Fibroblast of lung (primary cell): Measurements from ENCODE around the gene SLC38A6. TPM values are rescaled to one million over a fixed set of nuclear protein-coding genes. Genes with fewer than 3 reads are reported as not detected.
"Not testable (repeated sequence)": the region's sequence is repeated elsewhere in the genome, so short reads cannot be mapped to it uniquely, and the experiment has no call there.

Experiments used
- DNase-seq, 2 donors: peaks; one replicate each; pipeline versions ENCODE4 v3.0.0 to v3.0.0-alpha.2; 2010; ENCODE audit warnings: low read depth in 2 of 2
- H2AFZ ChIP-seq: 2 replicates; pipeline ENCODE4 v1.5.1; 2012; ENCODE audit warnings: low read length, control low read depth, inconsistent platforms
- H3K27ac ChIP-seq: 2 replicates; pipeline ENCODE4 v1.5.1; 2011; ENCODE audit warnings: low read length, control low read depth; ENCODE audit not compliant: insufficient read depth
- H3K27me3 ChIP-seq: 2 replicates; pipeline ENCODE4 v1.5.1; 2011; ENCODE audit warnings: mild to moderate bottlenecking, low read length; ENCODE audit not compliant: control insufficient read depth, insufficient read depth
- H3K36me3 ChIP-seq: 2 replicates; pipeline ENCODE4 v1.5.1; 2011; ENCODE audit warnings: low read length; ENCODE audit not compliant: control insufficient read depth, insufficient read depth
- H3K4me1 ChIP-seq: 2 replicates; pipeline ENCODE4 v1.5.1; 2011; ENCODE audit warnings: low read length; ENCODE audit not compliant: control insufficient read depth, insufficient read depth; ENCODE audit errors: extremely low read depth
- H3K4me2 ChIP-seq: 2 replicates; pipeline ENCODE4 v1.5.1; 2011; ENCODE audit warnings: low read length, control low read depth; ENCODE audit not compliant: insufficient read depth; ENCODE audit errors: extremely low read depth
- H3K4me3 ChIP-seq, 4 experiments: fragments of 200-600 bp in 1 of 4; sonication (generic) in 1 of 4; replicated peaks in 1 of 4; 2 replicates each; pipeline ENCODE4 v1.5.1; 2011 to 2016; ENCODE audit warnings: low read length in 4 of 4, low read depth in 3 of 4, mild to moderate bottlenecking in 3 of 4, control low read depth in 2 of 4, inconsistent platforms in 1 of 4, mixed read lengths in 1 of 4; ENCODE audit not compliant: insufficient read depth in 1 of 4; ENCODE audit errors: control extremely low read depth in 1 of 4
- H3K79me2 ChIP-seq: 2 replicates; pipeline ENCODE4 v1.5.1; 2012; ENCODE audit warnings: mild to moderate bottlenecking, low read length, inconsistent platforms; ENCODE audit not compliant: control insufficient read depth, insufficient read depth
- H3K9ac ChIP-seq: 2 replicates; pipeline ENCODE4 v1.5.1; 2011; ENCODE audit warnings: mild to moderate bottlenecking, low read length, control low read depth; ENCODE audit not compliant: insufficient read depth
- H3K9me3 ChIP-seq: 2 replicates; pipeline ENCODE4 v1.5.1; 2012; ENCODE audit warnings: low read depth, low read length; ENCODE audit not compliant: control insufficient read depth, insufficient read depth
- H4K20me1 ChIP-seq: 2 replicates; pipeline ENCODE4 v1.5.1; 2011; ENCODE audit warnings: low read length; ENCODE audit not compliant: control insufficient read depth, insufficient read depth; ENCODE audit errors: extremely low read depth
- EZH2 ChIP-seq: IDR thresholded peaks from 2 replicates; pipeline ENCODE4 v1.5.1; 2012; ENCODE audit warnings: low read length, control low read depth, mild to moderate bottlenecking; ENCODE audit errors: missing control alignments
- polyA plus RNA-seq, 2 donors: library from polyadenylated mRNA; depleted of rRNA in 1 of 2; stranded (reverse) in 1 of 2; unstranded in 1 of 2; fragments of >200 nt; gene quantifications; 2 replicates each; pipeline ENCODE4 v1.2.1, GENCODE V29; 2011 to 2012; ENCODE audit warnings: missing spikeins in 1 of 2
- total RNA-seq: library from RNA; depleted of rRNA; stranded (reverse); fragments of >200 nt; gene quantifications from 2 replicates; pipeline ENCODE4 v1.2.1, GENCODE V29; 2014
- TF ChIP-seq, protein P1 (sequence below), 2 donors: IDR thresholded peaks in 1 of 2; conservative IDR thresholded peaks in 1 of 2; 1 replicate in 1 of 2; 2 replicates in 1 of 2; pipeline ENCODE4 v1.5.1; 2011 to 2012; ENCODE audit warnings: low read length in 2 of 2, control low read depth in 1 of 2, inconsistent platforms in 1 of 2, low read depth in 1 of 2, mild to moderate bottlenecking in 1 of 2

Gene SLC38A6
- total and polyA plus RNA-seq, 2 donors (not counting 1 experiment from before 2014, with no cell fraction given) = 39.8 to 93.3 TPM

GRCh38 chr14:61064856-61065255, 83.8 kb downstream of the SLC38A6 start:
- Histone ChIP-seq H3K27me3 (no peaks in the 10 kb centered on the region), H3K4me1 (no peaks in the 10 kb centered on the region)
- no peak for TF ChIP-seq EZH2
- TF ChIP-seq, protein P1, sequence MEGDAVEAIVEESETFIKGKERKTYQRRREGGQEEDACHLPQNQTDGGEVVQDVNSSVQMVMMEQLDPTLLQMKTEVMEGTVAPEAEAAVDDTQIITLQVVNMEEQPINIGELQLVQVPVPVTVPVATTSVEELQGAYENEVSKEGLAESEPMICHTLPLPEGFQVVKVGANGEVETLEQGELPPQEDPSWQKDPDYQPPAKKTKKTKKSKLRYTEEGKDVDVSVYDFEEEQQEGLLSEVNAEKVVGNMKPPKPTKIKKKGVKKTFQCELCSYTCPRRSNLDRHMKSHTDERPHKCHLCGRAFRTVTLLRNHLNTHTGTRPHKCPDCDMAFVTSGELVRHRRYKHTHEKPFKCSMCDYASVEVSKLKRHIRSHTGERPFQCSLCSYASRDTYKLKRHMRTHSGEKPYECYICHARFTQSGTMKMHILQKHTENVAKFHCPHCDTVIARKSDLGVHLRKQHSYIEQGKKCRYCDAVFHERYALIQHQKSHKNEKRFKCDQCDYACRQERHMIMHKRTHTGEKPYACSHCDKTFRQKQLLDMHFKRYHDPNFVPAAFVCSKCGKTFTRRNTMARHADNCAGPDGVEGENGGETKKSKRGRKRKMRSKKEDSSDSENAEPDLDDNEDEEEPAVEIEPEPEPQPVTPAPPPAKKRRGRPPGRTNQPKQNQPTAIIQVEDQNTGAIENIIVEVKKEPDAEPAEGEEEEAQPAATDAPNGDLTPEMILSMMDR (conservative IDR thresholded peaks at IDR 0.05 in 1 of 2, IDR thresholded peaks at IDR 0.05 in 1 of 2; ENCODE audit: low read depth in 1 of 2, low read length in 2 of 2) = no peak

DNA sequence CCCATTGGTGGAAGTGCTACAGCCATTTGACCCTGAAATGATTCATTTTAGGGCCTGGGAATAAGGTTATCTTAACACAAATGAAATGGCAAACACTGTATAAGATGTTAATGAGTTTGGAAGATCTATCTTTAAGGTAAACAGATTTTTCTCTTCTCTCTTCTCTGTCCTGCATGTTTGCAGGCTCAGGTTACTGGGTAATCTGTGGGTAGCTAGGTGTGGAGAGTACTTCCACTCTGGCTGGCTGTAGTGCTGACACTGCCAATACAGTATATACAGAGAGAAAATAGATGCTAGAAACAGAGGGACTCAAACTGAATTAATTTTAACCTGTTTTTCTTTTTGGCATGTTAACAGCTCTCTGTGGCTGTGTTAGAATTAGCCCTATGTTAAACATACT, 84.6 kb downstream of the SLC38A6 start:
- Histone ChIP-seq H2AFZ (no peak overlapping the region), H3K27ac (no peak overlapping the region), H4K20me1 (no peaks in the 10 kb centered on the region), H3K9ac (no peak overlapping the region), H3K4me2 (no peak overlapping the region), H3K9me3 (no peaks in the 10 kb centered on the region), H3K4me1 (no peaks in the 10 kb centered on the region), H3K27me3 (no peaks in the 10 kb centered on the region), H3K36me3 (no peaks in the 10 kb centered on the region), H3K4me3 (no peak overlapping the region), H3K79me2 (no peaks in the 10 kb centered on the region)
- TF ChIP-seq, protein P1 (conservative IDR thresholded peaks at IDR 0.05 in 1 of 2, IDR thresholded peaks at IDR 0.05 in 1 of 2; ENCODE audit: low read depth in 1 of 2, low read length in 2 of 2) = no peak
- no peak for TF ChIP-seq EZH2
- no peak for DNase-seq

More at GRCh38 chr14:61064856-61065255, 83.8 kb downstream of the SLC38A6 start:
- Histone ChIP-seq H3K79me2 (no peaks in the 10 kb centered on the region), H3K9me3 (no peaks in the 10 kb centered on the region), H3K27ac (no peak overlapping the region), H3K4me2 (no peak overlapping the region), H3K4me3 (no peak overlapping the region), H4K20me1 (no peaks in the 10 kb centered on the region), H3K36me3 (no peaks in the 10 kb centered on the region), H2AFZ (no peak overlapping the region), H3K9ac (no peak overlapping the region)
- no peak for DNase-seq

DNA sequence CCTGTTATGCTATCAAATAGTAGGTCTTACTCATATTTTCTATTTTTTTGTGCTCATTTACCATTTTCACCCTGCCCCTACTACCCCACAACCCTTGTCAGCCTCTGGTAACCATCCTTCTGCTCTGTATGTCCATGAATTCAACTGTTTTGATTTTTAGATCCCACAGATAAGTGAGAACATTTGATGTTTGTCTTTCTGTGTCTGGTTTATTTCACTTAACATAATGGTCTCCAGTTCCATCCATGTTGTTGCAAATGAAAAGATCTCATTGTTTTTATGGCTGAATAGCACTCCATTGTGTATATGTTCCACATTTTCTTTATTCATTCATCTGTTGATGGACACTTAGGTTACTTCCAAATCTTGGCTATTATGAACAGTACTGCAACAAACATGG, 91.4 kb downstream of the SLC38A6 start:
- not testable (repeated sequence) for H3K36me3 ChIP-seq, H3K9me3 ChIP-seq, DNase-seq, H3K4me2 ChIP-seq, H3K4me3 ChIP-seq, H3K27me3 ChIP-seq, H3K27ac ChIP-seq, H2AFZ ChIP-seq, H3K9ac ChIP-seq, H3K4me1 ChIP-seq, H4K20me1 ChIP-seq, H3K79me2 ChIP-seq
